Activated CD8-positive, alpha-beta memory T cell treated with anti-CD3 and anti-CD28 coated beads for 4 hours (primary cell): ENCODE data around the gene TSPOAP1.

Experiments used
- DNase-seq, 2 donors: peaks; one replicate each; pipeline ENCODE4 v3.0.0-alpha.2; 2020; ENCODE audit warnings: low read depth in 2 of 2

The TSPOAP1 gene

GRCh38 chr17:58328195-58329034 is at the start of gene TSPOAP1:
TSS of gene TSPOAP1 (minus strand) at chr17:58328795. CDS start at chr17:58327920, 875 bp downstream.
- peak in 1 of 2 donors; percentile 83 for DNase-seq

GRCh38 chr17:58377661-58378060 is 49.1 kb upstream of the TSPOAP1 start:
- no peak for DNase-seq

GRCh38 chr17:58377093-58377601 is 48.6 kb upstream of the TSPOAP1 start:
- no peak for DNase-seq

- DNase-seq, result no peak
Measured at GRCh38 chr17:58376472-58377000, 47.9 kb upstream of the TSPOAP1 start.

GRCh38 chr17:58375811-58376210 is 47.2 kb upstream of the TSPOAP1 start:
- DNase-seq, result no peak

- DNase-seq, result no peak
Measured at GRCh38 chr17:58375256-58375655, 46.7 kb upstream of the TSPOAP1 start.

- DNase-seq, result no peak
Measured at GRCh38 chr17:58373923-58374322, 45.3 kb upstream of the TSPOAP1 start.

- no peak for DNase-seq
Measured at GRCh38 chr17:58373003-58373402, 44.4 kb upstream of the TSPOAP1 start.

GRCh38 chr17:58371300-58371950 is 42.8 kb upstream of the TSPOAP1 start:
- no peak for DNase-seq

- no peak for DNase-seq
Measured at GRCh38 chr17:58370716-58371115, 42.1 kb upstream of the TSPOAP1 start.

- no peak for DNase-seq
Measured at GRCh38 chr17:58370309-58370708, 41.7 kb upstream of the TSPOAP1 start.

- no peak for DNase-seq
Measured at GRCh38 chr17:58369214-58370031, 40.8 kb upstream of the TSPOAP1 start.

- no peak for DNase-seq
Measured at GRCh38 chr17:58368860-58369213, 40.2 kb upstream of the TSPOAP1 start.

GRCh38 chr17:58367461-58367860 is 38.9 kb upstream of the TSPOAP1 start:
- no peak for DNase-seq

- DNase-seq, result no peak
Measured at GRCh38 chr17:58365980-58366595, 37.5 kb upstream of the TSPOAP1 start.

- no peak for DNase-seq
Measured at GRCh38 chr17:58365185-58365979, 36.8 kb upstream of the TSPOAP1 start.

- no peak for DNase-seq
Measured at GRCh38 chr17:58364270-58364942, 35.8 kb upstream of the TSPOAP1 start.

GRCh38 chr17:58363457-58364185 is 35.0 kb upstream of the TSPOAP1 start:
- no peak for DNase-seq

- DNase-seq, result no peak
Measured at GRCh38 chr17:58362368-58363014, 33.9 kb upstream of the TSPOAP1 start.
